HEK293 (cell line): ENCODE results near the gene CCDC12.

Experiments used
- CTCF ChIA-PET: fragments of 350-600 bp; formaldehyde crosslinking; extraction: SDS; loops from one replicate; lab custom pipeline; 2021; ENCODE audit warnings: antibody characterized with exemption; lab: Yijun Ruan, JAX
- POLR2A ChIA-PET: fragments of 300-600 bp; formaldehyde crosslinking; extraction: SDS; loops from one replicate; lab custom pipeline; 2020; ENCODE audit warnings: antibody characterized with exemption, inconsistent platforms; lab: Yijun Ruan, JAX
- H3K27ac ChIP-seq: fragments of 200-500 bp; sonication (Bioruptor generic); 2 replicates; pipeline ENCODE4 v1.5.1; 2014; ENCODE audit warnings: low read depth, low read length, control low read depth, inconsistent platforms; ENCODE audit errors: extremely low read depth
- H3K36me3 ChIP-seq, 2 experiments: fragments of 200-500 bp in 1 of 2; sonication (Bioruptor generic) in 1 of 2; 1 replicate in 1 of 2; 2 replicates in 1 of 2; pipeline ENCODE4 v1.5.1; 2014 to 2017; ENCODE audit warnings: inconsistent platforms in 2 of 2, low read length in 2 of 2; ENCODE audit not compliant: control insufficient read depth in 2 of 2, insufficient read depth in 1 of 2
- H3K4me1 ChIP-seq: fragments of 200-500 bp; sonication (Bioruptor generic); 2 replicates; pipeline ENCODE4 v1.5.1; 2014; ENCODE audit warnings: mild to moderate bottlenecking, low read length, inconsistent platforms; ENCODE audit not compliant: control insufficient read depth, insufficient read depth
- H3K4me3 ChIP-seq: 2 replicates; pipeline ENCODE4 v1.5.1; 2011; ENCODE audit warnings: low read depth, mild to moderate bottlenecking, control low read depth, low read length, moderate library complexity
- H3K9me3 ChIP-seq: fragments of 200-500 bp; sonication (Bioruptor generic); 2 replicates; pipeline ENCODE4 v1.5.1; 2014; ENCODE audit warnings: low read depth, low read length, inconsistent platforms; ENCODE audit not compliant: control insufficient read depth, insufficient read depth
- BCL11B ChIP-seq: fragments of 450-650 bp; formaldehyde crosslinking; IDR thresholded peaks from 2 replicates; pipeline ENCODE4 v1.5.1; 2016; ENCODE audit warnings: low read depth, missing biosample characterization, missing genetic modification characterization
- FEZF1 ChIP-seq: fragments of 450-650 bp; formaldehyde crosslinking; IDR thresholded peaks from 2 replicates; pipeline ENCODE4 v1.5.1; 2016; ENCODE audit warnings: missing biosample characterization, missing genetic modification characterization
- IKZF3 ChIP-seq: fragments of 450-650 bp; IDR thresholded peaks from 2 replicates; pipeline ENCODE4 v1.5.0; 2018; ENCODE audit warnings: missing biosample characterization, mild to moderate bottlenecking, missing genetic modification characterization, moderate library complexity
- INSM2 ChIP-seq: fragments of 450-650 bp; formaldehyde crosslinking; IDR thresholded peaks from 2 replicates; pipeline ENCODE4 v1.5.1; 2016; ENCODE audit warnings: missing biosample characterization, missing genetic modification characterization
- KLF8 ChIP-seq: fragments of 450-650 bp; formaldehyde crosslinking; IDR thresholded peaks from 2 replicates; pipeline ENCODE4 v1.5.1; 2016; ENCODE audit warnings: missing biosample characterization, missing genetic modification characterization
- SCRT2 ChIP-seq: fragments of 450-650 bp; formaldehyde crosslinking; IDR thresholded peaks from 2 replicates; pipeline ENCODE4 v1.5.1; 2016; ENCODE audit warnings: missing biosample characterization, missing genetic modification characterization
- TSHZ1 ChIP-seq: fragments of 450-650 bp; formaldehyde crosslinking; IDR thresholded peaks from 2 replicates; pipeline ENCODE4 v1.5.1; 2016; ENCODE audit warnings: missing biosample characterization, missing genetic modification characterization, borderline replicate concordance
- ZNF157 ChIP-seq: fragments of 450-650 bp; formaldehyde crosslinking; IDR thresholded peaks from 2 replicates; pipeline ENCODE4 v1.5.1; 2016; ENCODE audit warnings: missing biosample characterization, missing genetic modification characterization
- ZNF169 ChIP-seq: fragments of 450-650 bp; formaldehyde crosslinking; IDR thresholded peaks from 2 replicates; pipeline ENCODE4 v1.5.1; 2016; ENCODE audit warnings: missing biosample characterization, missing genetic modification characterization
- ZNF214 ChIP-seq: fragments of 450-650 bp; formaldehyde crosslinking; IDR thresholded peaks from 2 replicates; pipeline ENCODE4 v1.5.1; 2017; ENCODE audit warnings: missing biosample characterization, mild to moderate bottlenecking, missing genetic modification characterization, borderline replicate concordance
- ZNF248 ChIP-seq: fragments of 450-650 bp; formaldehyde crosslinking; IDR thresholded peaks from 2 replicates; pipeline ENCODE4 v1.5.1; 2017; ENCODE audit warnings: missing biosample characterization, missing genetic modification characterization
- ZNF274 ChIP-seq, 2 experiments: fragments of 200-500 bp in 1 of 2; fragments of 450-650 bp in 1 of 2; sonication (Bioruptor generic) in 1 of 2; formaldehyde crosslinking in 1 of 2; IDR thresholded peaks; 2 replicates each; pipeline versions ENCODE4 v1.5.1 to v1.6.1; 2014 to 2016; ENCODE audit warnings: borderline replicate concordance in 1 of 2, inconsistent platforms in 1 of 2, low read length in 1 of 2, missing biosample characterization in 1 of 2, missing genetic modification characterization in 1 of 2
- ZNF335 ChIP-seq: fragments of 450-650 bp; formaldehyde crosslinking; conservative IDR thresholded peaks from 2 replicates; pipeline ENCODE4 v1.5.1; 2016; ENCODE audit warnings: missing biosample characterization, missing genetic modification characterization
- ZNF354C ChIP-seq: fragments of 450-650 bp; formaldehyde crosslinking; IDR thresholded peaks from 2 replicates; pipeline ENCODE4 v1.5.1; 2016; ENCODE audit warnings: missing biosample characterization, missing genetic modification characterization, low read depth, borderline replicate concordance
- ZNF366 ChIP-seq: fragments of 450-650 bp; formaldehyde crosslinking; conservative IDR thresholded peaks from 2 replicates; pipeline ENCODE4 v1.5.1; 2016; ENCODE audit warnings: missing biosample characterization, missing genetic modification characterization
- ZNF394 ChIP-seq: fragments of 450-650 bp; formaldehyde crosslinking; IDR thresholded peaks from 2 replicates; pipeline ENCODE4 v1.5.1; 2016; ENCODE audit warnings: missing biosample characterization, missing genetic modification characterization, mild to moderate bottlenecking, moderate library complexity, borderline replicate concordance
- ZNF488 ChIP-seq: fragments of 450-650 bp; formaldehyde crosslinking; IDR thresholded peaks from 2 replicates; pipeline ENCODE4 v1.5.1; 2016; ENCODE audit warnings: missing biosample characterization, missing genetic modification characterization
- ZNF544 ChIP-seq: fragments of 450-650 bp; formaldehyde crosslinking; IDR thresholded peaks from 2 replicates; pipeline ENCODE4 v1.5.0; 2017; ENCODE audit warnings: missing biosample characterization, missing genetic modification characterization
- ZNF707 ChIP-seq: fragments of 450-650 bp; formaldehyde crosslinking; IDR thresholded peaks from 2 replicates; pipeline ENCODE4 v1.5.1; 2016; ENCODE audit warnings: missing biosample characterization, missing genetic modification characterization
- TF ChIP-seq, protein P1 (sequence below): fragments of 450-650 bp; formaldehyde crosslinking; IDR thresholded peaks from 2 replicates; pipeline ENCODE4; 2016; ENCODE audit warnings: missing biosample characterization, missing genetic modification characterization
- TF ChIP-seq, protein P2 (sequence below): fragments of 450-650 bp; formaldehyde crosslinking; IDR thresholded peaks from 2 replicates; pipeline ENCODE4 v1.5.1; 2016; ENCODE audit warnings: missing biosample characterization, missing genetic modification characterization

Gene CCDC12

GRCh38 chr3:46938118-46938517 is 38.4 kb downstream of the CCDC12 start (continued):
- TF ChIP-seq ZNF366 (tag by site-specific recombination) = no peak

GRCh38 chr3:46936733-46937250 is 39.8 kb downstream of the CCDC12 start:
- Histone ChIP-seq H3K4me1 (peaks cover 8% of the 10 kb centered on the region), H3K27ac (no peak overlapping the region), H3K9me3 (no peaks in the 10 kb centered on the region), H3K4me3 (no peak overlapping the region), H3K36me3 (peaks cover 3 to 63% of the 10 kb centered on the region in 2 experiments; a peak in 2 of 3 replicates)
- ChIA-PET POLR2A (no interaction called here), CTCF (interaction anchor here (0.8 to 2.1 kb wide), 5 partner anchors 9 to 67 kb away, joined by 3 to 8 read pairs (median 4); no protein-coding TSS in a partner anchor)
- TF ChIP-seq ZNF707 (tag by site-specific recombination) = no peak
- TF ChIP-seq ZNF248 (tag by site-specific recombination) = no peak
- no peak for TF ChIP-seq IKZF3 (tag by site-specific recombination)
- no peak for TF ChIP-seq ZNF274 (IDR thresholded peaks at IDR 0.05; ENCODE audit: low read length)
- TF ChIP-seq ZNF274 (tag by site-specific recombination; IDR thresholded peaks at IDR 0.05; ENCODE audit: borderline replicate concordance) = no peak
- no peak for TF ChIP-seq FEZF1 (tag by site-specific recombination)
- TF ChIP-seq TSHZ1 = no peak
- no peak for TF ChIP-seq ZNF157
- TF ChIP-seq ZNF544 = no peak
- TF ChIP-seq ZNF214 = no peak
- TF ChIP-seq KLF8 (tag by site-specific recombination) = no peak
- TF ChIP-seq ZNF169 (tag by site-specific recombination) = no peak
- TF ChIP-seq, all 188 proteins: peak for 0

- H3K9me3 ChIP-seq = no peaks in the 10 kb centered on the region
- H3K4me1 ChIP-seq = peaks cover 11% of the 10 kb centered on the region
- CTCF ChIA-PET = interaction anchor here (0.6 to 2.1 kb wide), 16 partner anchors 10 to 388 kb away, joined by 3 to 8 read pairs (median 3); no protein-coding TSS in a partner anchor
- H3K4me3 ChIP-seq = no peak overlapping the region
- no peak overlapping the region for H3K27ac ChIP-seq
- TF ChIP-seq, protein P1, sequence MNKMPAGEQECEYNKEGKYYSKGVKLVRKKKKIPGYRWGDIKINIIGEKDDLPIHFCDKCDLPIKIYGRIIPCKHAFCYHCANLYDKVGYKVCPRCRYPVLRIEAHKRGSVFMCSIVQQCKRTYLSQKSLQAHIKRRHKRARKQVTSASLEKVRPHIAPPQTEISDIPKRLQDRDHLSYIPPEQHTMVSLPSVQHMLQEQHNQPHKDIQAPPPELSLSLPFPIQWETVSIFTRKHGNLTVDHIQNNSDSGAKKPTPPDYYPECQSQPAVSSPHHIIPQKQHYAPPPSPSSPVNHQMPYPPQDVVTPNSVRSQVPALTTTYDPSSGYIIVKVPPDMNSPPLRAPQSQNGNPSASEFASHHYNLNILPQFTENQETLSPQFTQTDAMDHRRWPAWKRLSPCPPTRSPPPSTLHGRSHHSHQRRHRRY (tag by site-specific recombination) = no peak
- TF ChIP-seq ZNF488 (tag by site-specific recombination) (no peak), ZNF394 (tag by site-specific recombination) (no peak), ZNF354C (tag by site-specific recombination) (no peak), SCRT2 (tag by site-specific recombination) (peak; percentile 57), ZNF274 (IDR thresholded peaks at IDR 0.05; ENCODE audit: low read length) (no peak), ZNF274 (tag by site-specific recombination; IDR thresholded peaks at IDR 0.05; ENCODE audit: borderline replicate concordance) (no peak), INSM2 (tag by site-specific recombination) (no peak), BCL11B (no peak), ZNF335 (peak; percentile 7; the same call in 1 of the 2 replicates)
- TF ChIP-seq, protein P2, sequence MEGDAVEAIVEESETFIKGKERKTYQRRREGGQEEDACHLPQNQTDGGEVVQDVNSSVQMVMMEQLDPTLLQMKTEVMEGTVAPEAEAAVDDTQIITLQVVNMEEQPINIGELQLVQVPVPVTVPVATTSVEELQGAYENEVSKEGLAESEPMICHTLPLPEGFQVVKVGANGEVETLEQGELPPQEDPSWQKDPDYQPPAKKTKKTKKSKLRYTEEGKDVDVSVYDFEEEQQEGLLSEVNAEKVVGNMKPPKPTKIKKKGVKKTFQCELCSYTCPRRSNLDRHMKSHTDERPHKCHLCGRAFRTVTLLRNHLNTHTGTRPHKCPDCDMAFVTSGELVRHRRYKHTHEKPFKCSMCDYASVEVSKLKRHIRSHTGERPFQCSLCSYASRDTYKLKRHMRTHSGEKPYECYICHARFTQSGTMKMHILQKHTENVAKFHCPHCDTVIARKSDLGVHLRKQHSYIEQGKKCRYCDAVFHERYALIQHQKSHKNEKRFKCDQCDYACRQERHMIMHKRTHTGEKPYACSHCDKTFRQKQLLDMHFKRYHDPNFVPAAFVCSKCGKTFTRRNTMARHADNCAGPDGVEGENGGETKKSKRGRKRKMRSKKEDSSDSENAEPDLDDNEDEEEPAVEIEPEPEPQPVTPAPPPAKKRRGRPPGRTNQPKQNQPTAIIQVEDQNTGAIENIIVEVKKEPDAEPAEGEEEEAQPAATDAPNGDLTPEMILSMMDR (tag by site-specific recombination) = no peak
- POLR2A ChIA-PET = interaction anchor here (0.8 to 1.3 kb wide), 4 partner anchors 8 to 41 kb away, joined by 3 to 6 read pairs (median 4); partner anchors contain the start of gene CCDC12
- H3K36me3 ChIP-seq = peaks cover 3 to 61% of the 10 kb centered on the region in 2 experiments; a peak in 2 of 3 replicates
Measured at GRCh38 chr3:46935989-46936558, 40.5 kb downstream of the CCDC12 start.
